Smooth muscle cell (in vitro differentiated cells): Measurements from ENCODE around the gene CASZ1. TPM values are rescaled to one million over a fixed set of nuclear protein-coding genes. Genes with fewer than 3 reads are reported as not detected.

Experiments
- DNase-seq: peaks from one replicate; lab custom pipeline; 2025; ENCODE audit not compliant: unreplicated experiment; lab: John Stamatoyannopoulos, UW
- H2AFZ ChIP-seq: fragments of 200-600 bp; sonication (generic); 2 replicates; pipeline ENCODE4 v1.6.0; 2016; ENCODE audit warnings: antibody characterized with exemption, low read depth, mild to moderate bottlenecking
- H3F3A ChIP-seq: fragments of 200-600 bp; sonication (generic); 2 replicates; pipeline ENCODE4 v1.6.0; 2017; ENCODE audit warnings: antibody characterized with exemption, low read depth
- H3K27ac ChIP-seq: fragments of 200-600 bp; sonication (generic); 2 replicates; pipeline ENCODE4 v1.5.1; 2016; ENCODE audit warnings: low read depth, mild to moderate bottlenecking
- H3K27me3 ChIP-seq: fragments of 200-600 bp; sonication (generic); 2 replicates; pipeline ENCODE4 v1.6.1; 2016; ENCODE audit warnings: low read depth, mild to moderate bottlenecking
- H3K36me3 ChIP-seq: fragments of 200-600 bp; sonication (generic); 2 replicates; pipeline ENCODE4 v1.5.1; 2016; ENCODE audit warnings: low read depth
- H3K4me1 ChIP-seq: fragments of 200-600 bp; sonication (generic); 2 replicates; pipeline ENCODE4 v1.5.1; 2016; ENCODE audit warnings: low read depth
- H3K4me2 ChIP-seq: fragments of 200-600 bp; sonication (generic); 2 replicates; pipeline ENCODE4 v1.6.0; 2016; ENCODE audit warnings: mild to moderate bottlenecking
- H3K4me3 ChIP-seq: fragments of 200-600 bp; sonication (generic); 2 replicates; pipeline ENCODE4 v1.5.1; 2016; ENCODE audit warnings: mild to moderate bottlenecking
- H3K79me2 ChIP-seq: fragments of 200-600 bp; sonication (generic); 2 replicates; pipeline ENCODE4 v1.6.0; 2016; ENCODE audit warnings: low read depth, mild to moderate bottlenecking
- H3K9ac ChIP-seq: fragments of 200-600 bp; sonication (generic); 2 replicates; pipeline ENCODE4 v1.6.0; 2016; ENCODE audit warnings: low read depth
- H3K9me3 ChIP-seq: fragments of 200-600 bp; sonication (generic); replicated peaks from 2 replicates; pipeline ENCODE4 v1.5.1; 2016; ENCODE audit warnings: low read depth
- H4K20me1 ChIP-seq: fragments of 200-600 bp; sonication (generic); 2 replicates; pipeline ENCODE4 v1.6.0; 2016; ENCODE audit warnings: low read depth
- WGBS: methylation state at CpG from one replicate; pipeline ENCODE4 v1.1.7; 2016; ENCODE audit warnings: low lambda C conversion rate; 5-methylcytosine and 5-hydroxymethylcytosine counted together
- polyA plus RNA-seq: library from polyadenylated mRNA; unstranded; fragments of >200 nt; fragmentation: Nextera tagmentation; extraction: Ambion mirVana; gene quantifications from 2 replicates; pipeline ENCODE4 v1.2.1, GENCODE V29; 2016
- total RNA-seq: library from RNA; depleted of rRNA; stranded (reverse); fragments of >200 nt; gene quantifications from 2 replicates; pipeline ENCODE4 v1.2.3, GENCODE V29; 2014
- TF ChIP-seq, protein P1 (sequence below): fragments of 200-600 bp; sonication (generic); IDR thresholded peaks from 2 replicates; pipeline ENCODE4 v1.5.1; 2017; ENCODE audit warnings: borderline replicate concordance, mild to moderate bottlenecking, antibody characterized with exemption; ENCODE audit not compliant: insufficient read depth, poor library complexity, severe bottlenecking

CASZ1 gene
- total and polyA plus RNA-seq, 2 experiments from 2014 or later = 0.70 to 1.9 TPM

DNA sequence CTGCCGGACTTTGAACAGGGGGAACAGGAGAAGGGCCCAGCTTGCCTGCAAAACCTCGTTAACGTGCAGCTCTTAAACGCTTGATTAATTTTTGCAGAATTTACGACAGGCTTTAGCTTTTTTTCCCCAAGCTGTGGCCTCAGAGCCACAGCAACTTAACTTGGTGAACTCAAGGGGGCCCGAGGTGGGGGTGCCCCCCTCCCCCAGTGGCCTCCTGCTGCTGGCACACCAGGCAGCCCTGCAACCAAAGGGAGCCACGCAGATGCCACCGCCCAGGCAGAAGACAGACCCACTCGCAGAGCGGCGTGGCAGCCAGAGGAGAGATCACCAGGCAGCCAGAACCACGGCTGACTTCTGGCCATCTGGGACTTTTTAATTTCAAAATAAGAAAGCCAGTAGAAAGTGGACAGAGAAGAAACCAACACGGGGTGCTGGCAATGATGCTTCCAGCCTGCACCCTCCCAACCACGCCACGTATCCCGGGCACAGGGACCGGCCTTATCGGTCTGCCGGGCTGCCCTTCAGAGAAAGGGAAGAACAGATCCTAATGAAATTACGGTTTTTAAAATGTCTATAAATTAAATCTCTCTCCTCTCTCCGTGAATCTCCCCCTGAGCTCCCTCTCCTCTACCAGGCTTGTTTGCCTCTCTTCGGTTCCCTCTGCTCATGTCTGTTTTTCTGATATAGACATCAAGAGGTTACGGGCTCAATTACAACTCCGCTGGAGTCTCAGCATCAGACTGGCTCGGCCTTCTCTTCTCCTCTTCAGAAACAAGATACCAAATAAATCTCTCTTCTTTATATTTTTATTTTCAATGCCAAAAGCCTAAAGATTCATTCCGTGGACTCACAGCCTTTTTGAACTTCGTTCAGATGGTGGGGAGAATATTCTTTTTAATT lies 6.4 kb downstream of the CASZ1 start:
- Histone ChIP-seq H3K4me1 (peaks cover 32% of the 10 kb centered on the region), H3K9me3 (no peaks in the 10 kb centered on the region), H2AFZ (no peak overlapping the region), H3K79me2 (no peaks in the 10 kb centered on the region), H4K20me1 (no peaks in the 10 kb centered on the region), H3F3A (no peaks in the 10 kb centered on the region), H3K9ac (no peak overlapping the region), H3K27me3 (peaks cover 96% of the 10 kb centered on the region), H3K27ac (no peak overlapping the region), H3K4me2 (no peak overlapping the region), H3K4me3 (no peak overlapping the region), H3K36me3 (no peaks in the 10 kb centered on the region)
- 84% methylated on average over 27 of the region's 27 CpGs for WGBS
- TF ChIP-seq, protein P1, sequence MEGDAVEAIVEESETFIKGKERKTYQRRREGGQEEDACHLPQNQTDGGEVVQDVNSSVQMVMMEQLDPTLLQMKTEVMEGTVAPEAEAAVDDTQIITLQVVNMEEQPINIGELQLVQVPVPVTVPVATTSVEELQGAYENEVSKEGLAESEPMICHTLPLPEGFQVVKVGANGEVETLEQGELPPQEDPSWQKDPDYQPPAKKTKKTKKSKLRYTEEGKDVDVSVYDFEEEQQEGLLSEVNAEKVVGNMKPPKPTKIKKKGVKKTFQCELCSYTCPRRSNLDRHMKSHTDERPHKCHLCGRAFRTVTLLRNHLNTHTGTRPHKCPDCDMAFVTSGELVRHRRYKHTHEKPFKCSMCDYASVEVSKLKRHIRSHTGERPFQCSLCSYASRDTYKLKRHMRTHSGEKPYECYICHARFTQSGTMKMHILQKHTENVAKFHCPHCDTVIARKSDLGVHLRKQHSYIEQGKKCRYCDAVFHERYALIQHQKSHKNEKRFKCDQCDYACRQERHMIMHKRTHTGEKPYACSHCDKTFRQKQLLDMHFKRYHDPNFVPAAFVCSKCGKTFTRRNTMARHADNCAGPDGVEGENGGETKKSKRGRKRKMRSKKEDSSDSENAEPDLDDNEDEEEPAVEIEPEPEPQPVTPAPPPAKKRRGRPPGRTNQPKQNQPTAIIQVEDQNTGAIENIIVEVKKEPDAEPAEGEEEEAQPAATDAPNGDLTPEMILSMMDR = no peak
- no peak for DNase-seq

DNA sequence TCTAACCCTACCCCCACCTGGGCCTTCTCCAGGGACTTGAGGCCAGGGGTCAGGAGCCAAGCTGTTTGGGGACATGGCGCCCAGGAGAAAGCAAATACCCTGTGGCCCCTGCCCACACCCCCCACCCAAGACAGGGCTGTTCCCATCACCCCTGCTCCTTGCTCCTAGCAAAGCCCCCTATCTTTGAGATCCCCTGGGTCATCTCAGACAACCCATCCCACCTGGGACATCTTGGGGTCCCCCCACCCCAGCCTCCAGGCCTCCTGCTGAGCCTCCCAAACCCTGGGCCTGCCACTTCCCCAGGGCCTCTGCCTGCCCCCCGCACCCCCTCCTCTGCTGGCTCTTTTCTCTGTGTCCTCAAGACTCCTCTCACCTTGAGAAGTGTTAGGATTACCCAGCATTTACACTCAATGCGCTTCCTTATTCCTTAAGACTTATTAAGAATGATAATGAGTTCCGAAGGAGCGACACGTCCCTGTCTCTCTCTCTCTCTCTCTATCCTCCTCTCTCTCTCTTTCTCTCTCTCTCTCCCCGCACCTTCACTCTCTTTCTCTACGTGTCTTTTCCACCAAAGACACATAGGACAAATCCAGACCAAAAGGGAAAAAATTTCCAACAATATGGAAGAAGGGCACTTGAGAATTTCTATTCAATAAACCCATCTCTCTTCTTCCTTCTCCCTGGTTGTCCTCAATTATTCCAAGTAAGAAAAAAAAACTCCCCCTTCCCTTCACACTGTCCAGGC lies 7.2 kb downstream of the CASZ1 start:
- H3K9me3 ChIP-seq = no peaks in the 10 kb centered on the region
- no peak overlapping the region for H3K4me2 ChIP-seq
- whole genome bisulfite sequencing = 74% methylated on average over 8 of the region's 8 CpGs
- no peak overlapping the region for H3K9ac ChIP-seq
- no peak overlapping the region for H3K27ac ChIP-seq
- peaks cover 88% of the 10 kb centered on the region for H3K27me3 ChIP-seq
- no peak overlapping the region for H3K4me3 ChIP-seq
- TF ChIP-seq, protein P1 = no peak
- no peak overlapping the region for H2AFZ ChIP-seq
- H4K20me1 ChIP-seq = no peaks in the 10 kb centered on the region
- H3F3A ChIP-seq = no peaks in the 10 kb centered on the region
- H3K4me1 ChIP-seq = peaks cover 27% of the 10 kb centered on the region
- no peak for DNase-seq
- no peaks in the 10 kb centered on the region for H3K79me2 ChIP-seq
- H3K36me3 ChIP-seq = no peaks in the 10 kb centered on the region

DNA sequence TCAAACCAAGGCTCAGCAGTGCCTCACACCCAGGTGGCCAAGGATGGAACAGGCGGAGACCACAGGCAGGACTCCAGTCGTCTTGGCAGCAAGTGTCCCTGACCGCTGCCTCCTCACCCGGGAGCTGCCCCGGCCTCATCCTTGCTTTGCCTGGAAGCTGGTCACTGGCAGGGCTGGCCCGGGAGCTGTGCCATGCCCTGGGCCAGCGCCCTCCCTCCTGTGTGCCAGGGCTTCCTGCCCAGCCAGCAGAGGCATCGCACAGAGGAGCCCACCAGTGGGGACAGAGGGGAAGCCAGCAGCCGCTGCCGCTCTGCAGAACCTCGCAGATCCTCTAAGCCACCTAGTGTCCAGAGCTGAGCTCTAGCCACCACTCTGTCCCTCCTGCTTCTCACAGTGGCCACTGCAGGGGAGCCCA lies 7.8 kb downstream of the CASZ1 start:
- H3F3A ChIP-seq = no peaks in the 10 kb centered on the region
- no peak for DNase-seq
- no peak overlapping the region for H3K4me2 ChIP-seq
- TF ChIP-seq, protein P1 = no peak
- H4K20me1 ChIP-seq = no peaks in the 10 kb centered on the region
- peaks cover 81% of the 10 kb centered on the region for H3K27me3 ChIP-seq
- H3K27ac ChIP-seq = no peak overlapping the region
- no peaks in the 10 kb centered on the region for H3K36me3 ChIP-seq
- H2AFZ ChIP-seq = no peak overlapping the region
- 71% methylated on average over 11 of the region's 11 CpGs for WGBS
- no peaks in the 10 kb centered on the region for H3K9me3 ChIP-seq
- no peaks in the 10 kb centered on the region for H3K79me2 ChIP-seq
- H3K9ac ChIP-seq = no peak overlapping the region
- H3K4me1 ChIP-seq = peaks cover 24% of the 10 kb centered on the region
- H3K4me3 ChIP-seq = no peak overlapping the region
